GM23248 (cell line): ENCODE measurements around the gene TEX53. TPM values are rescaled to one million over a fixed set of nuclear protein-coding genes. Genes with fewer than 3 reads are reported as not detected.

Experiments
- DNase-seq: peaks from one replicate; pipeline ENCODE4 v3.0.0-alpha.2; 2015
- H2AFZ ChIP-seq: fragments of 200-600 bp; sonication (generic); 2 replicates; pipeline ENCODE4 v1.6.1; 2016; ENCODE audit warnings: antibody characterized with exemption
- H3F3A ChIP-seq: fragments of 200-600 bp; sonication (generic); 2 replicates; pipeline ENCODE4 v1.6.1; 2016; ENCODE audit warnings: mild to moderate bottlenecking, antibody characterized with exemption, mixed run types; ENCODE audit not compliant: insufficient read depth
- H3K27ac ChIP-seq: fragments of 200-600 bp; sonication (generic); 2 replicates; pipeline ENCODE4 v1.5.1; 2016; ENCODE audit warnings: mild to moderate bottlenecking
- H3K27me3 ChIP-seq: fragments of 200-600 bp; sonication (generic); replicated peaks from 2 replicates; pipeline ENCODE4 v1.6.1; 2016; ENCODE audit warnings: mild to moderate bottlenecking; ENCODE audit not compliant: insufficient read depth
- H3K36me3 ChIP-seq: fragments of 200-600 bp; sonication (generic); 2 replicates; pipeline ENCODE4 v1.6.1; 2016; ENCODE audit warnings: low read depth, mild to moderate bottlenecking
- H3K4me1 ChIP-seq: fragments of 200-600 bp; sonication (generic); 2 replicates; pipeline ENCODE4 v1.6.1; 2016; ENCODE audit warnings: mild to moderate bottlenecking; ENCODE audit not compliant: insufficient read depth
- H3K4me2 ChIP-seq: fragments of 200-600 bp; sonication (generic); one replicate; pipeline ENCODE4 v1.6.1; 2016; ENCODE audit warnings: mild to moderate bottlenecking; ENCODE audit not compliant: unreplicated experiment
- H3K4me3 ChIP-seq: fragments of 200-600 bp; sonication (generic); 2 replicates; pipeline ENCODE4 v1.5.1; 2016; ENCODE audit warnings: mild to moderate bottlenecking
- H3K79me2 ChIP-seq: fragments of 200-600 bp; sonication (generic); 2 replicates; pipeline ENCODE4 v1.6.1; 2016; ENCODE audit warnings: mild to moderate bottlenecking; ENCODE audit not compliant: insufficient read depth
- H3K9ac ChIP-seq: fragments of 200-600 bp; sonication (generic); 2 replicates; pipeline ENCODE4 v1.6.1; 2016; ENCODE audit warnings: mild to moderate bottlenecking
- H3K9me2 ChIP-seq: fragments of 200-600 bp; sonication (generic); 2 replicates; pipeline ENCODE4 v1.6.1; 2016; ENCODE audit warnings: mixed run types, mild to moderate bottlenecking, moderate library complexity; ENCODE audit not compliant: insufficient read depth
- H3K9me3 ChIP-seq: fragments of 200-600 bp; sonication (generic); one replicate; pipeline ENCODE4 v1.6.1; 2017; ENCODE audit warnings: low read depth
- H4K20me1 ChIP-seq: fragments of 200-600 bp; sonication (generic); 2 replicates; pipeline ENCODE4 v1.6.0; 2016; ENCODE audit not compliant: insufficient read depth
- EZH2 ChIP-seq: fragments of 200-600 bp; sonication (generic); IDR thresholded peaks from 2 replicates; pipeline ENCODE4 v1.6.1; 2018; ENCODE audit warnings: antibody characterized with exemption, mild to moderate bottlenecking; ENCODE audit not compliant: insufficient read depth, poor library complexity, severe bottlenecking
- EZH2phosphoT487 ChIP-seq: fragments of 200-600 bp; sonication (generic); IDR thresholded peaks from 2 replicates; pipeline ENCODE4 v1.6.1; 2018; ENCODE audit warnings: antibody characterized with exemption, moderate library complexity, mild to moderate bottlenecking, low read depth; ENCODE audit not compliant: insufficient read depth
- WGBS, 2 experiments: methylation state at CpG; one replicate each; pipeline ENCODE4 v1.1.6; 2015 to 2017; ENCODE audit warnings: low lambda C conversion rate in 2 of 2, low coverage in 1 of 2; ENCODE audit errors: missing lambda C conversion rate in 2 of 2; 5-methylcytosine and 5-hydroxymethylcytosine counted together
- in situ Hi-C: fragments of 300-500 bp; cut with MboI; formaldehyde crosslinking; loops from 2 replicates; pipeline ENCODE4 v1.15.0; 2020
- polyA plus RNA-seq: library from polyadenylated mRNA; unstranded; fragments of >200 nt; fragmentation: Nextera tagmentation; extraction: Ambion mirVana; gene quantifications from 2 replicates; pipeline ENCODE4 v1.2.1, GENCODE V29; 2016
- total RNA-seq: library from RNA; depleted of rRNA; stranded (reverse); fragments of >200 nt; shearing (Covaris generic); gene quantifications from 2 replicates; pipeline ENCODE4 v1.2.3, GENCODE V29; 2014

TEX53 gene
- total and polyA plus RNA-seq, 2 experiments from 2014 or later = not detected

- 55 to 56% methylated on average over 2 of the region's 2 CpGs for WGBS, 2 experiments
- H2AFZ ChIP-seq = no peak overlapping the region
- H3K9me3 ChIP-seq = no peaks in the 10 kb centered on the region
- no peaks in the 10 kb centered on the region for H3K79me2 ChIP-seq
- H3K9ac ChIP-seq = no peak overlapping the region
- no peak for DNase-seq
- H3F3A ChIP-seq = peaks cover 39% of the 10 kb centered on the region
- H3K4me1 ChIP-seq = peaks cover 36% of the 10 kb centered on the region
- H3K9me2 ChIP-seq = no peaks in the 10 kb centered on the region
- TF ChIP-seq EZH2 (no peak), EZH2phosphoT487 (no peak)
- no peak overlapping the region for H3K27ac ChIP-seq
- H3K4me3 ChIP-seq = no peak overlapping the region
- in situ Hi-C loops = no loop called here
- H3K27me3 ChIP-seq = no peaks in the 10 kb centered on the region
- H3K4me2 ChIP-seq = no peak overlapping the region
- H3K36me3 ChIP-seq = no peaks in the 10 kb centered on the region
- no peaks in the 10 kb centered on the region for H4K20me1 ChIP-seq
Measured at GRCh38 chr9:114693248-114693855, 35.7 kb upstream of the TEX53 start.

DNA sequence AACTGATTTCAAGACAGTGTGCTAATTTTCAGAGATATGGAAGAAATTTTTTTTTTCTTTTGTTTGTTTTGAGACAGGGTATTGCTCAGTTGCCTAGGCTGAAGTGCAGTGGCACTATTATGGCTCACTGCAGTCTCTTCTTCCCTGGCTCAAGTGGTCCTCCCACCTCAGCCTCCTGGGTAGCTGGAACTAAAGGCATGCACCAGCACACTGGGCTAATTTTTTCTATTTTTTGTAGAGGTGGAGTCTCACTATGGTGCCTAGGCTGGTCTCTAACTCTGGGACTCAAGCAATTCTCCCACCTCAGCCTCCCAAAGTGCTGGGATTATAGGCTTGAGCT lies 34.3 kb upstream of the TEX53 start:
- Histone ChIP-seq H2AFZ (no peak overlapping the region), H3K4me3 (no peak overlapping the region; the same call in 1 of the 2 replicates), H3K79me2 (no peaks in the 10 kb centered on the region), H3K27ac (peak overlapping the region; percentile 78), H4K20me1 (no peaks in the 10 kb centered on the region), H3K4me1 (peaks cover 40% of the 10 kb centered on the region), H3K36me3 (no peaks in the 10 kb centered on the region), H3K27me3 (no peaks in the 10 kb centered on the region), H3K9me2 (no peaks in the 10 kb centered on the region), H3K4me2 (peak overlapping the region; percentile 74), H3F3A (peaks cover 46% of the 10 kb centered on the region), H3K9ac (no peak overlapping the region), H3K9me3 (no peaks in the 10 kb centered on the region)
- no peak for DNase-seq
- no peak for TF ChIP-seq EZH2
- TF ChIP-seq EZH2phosphoT487 = no peak
- in situ Hi-C loops = no loop called here

DNA sequence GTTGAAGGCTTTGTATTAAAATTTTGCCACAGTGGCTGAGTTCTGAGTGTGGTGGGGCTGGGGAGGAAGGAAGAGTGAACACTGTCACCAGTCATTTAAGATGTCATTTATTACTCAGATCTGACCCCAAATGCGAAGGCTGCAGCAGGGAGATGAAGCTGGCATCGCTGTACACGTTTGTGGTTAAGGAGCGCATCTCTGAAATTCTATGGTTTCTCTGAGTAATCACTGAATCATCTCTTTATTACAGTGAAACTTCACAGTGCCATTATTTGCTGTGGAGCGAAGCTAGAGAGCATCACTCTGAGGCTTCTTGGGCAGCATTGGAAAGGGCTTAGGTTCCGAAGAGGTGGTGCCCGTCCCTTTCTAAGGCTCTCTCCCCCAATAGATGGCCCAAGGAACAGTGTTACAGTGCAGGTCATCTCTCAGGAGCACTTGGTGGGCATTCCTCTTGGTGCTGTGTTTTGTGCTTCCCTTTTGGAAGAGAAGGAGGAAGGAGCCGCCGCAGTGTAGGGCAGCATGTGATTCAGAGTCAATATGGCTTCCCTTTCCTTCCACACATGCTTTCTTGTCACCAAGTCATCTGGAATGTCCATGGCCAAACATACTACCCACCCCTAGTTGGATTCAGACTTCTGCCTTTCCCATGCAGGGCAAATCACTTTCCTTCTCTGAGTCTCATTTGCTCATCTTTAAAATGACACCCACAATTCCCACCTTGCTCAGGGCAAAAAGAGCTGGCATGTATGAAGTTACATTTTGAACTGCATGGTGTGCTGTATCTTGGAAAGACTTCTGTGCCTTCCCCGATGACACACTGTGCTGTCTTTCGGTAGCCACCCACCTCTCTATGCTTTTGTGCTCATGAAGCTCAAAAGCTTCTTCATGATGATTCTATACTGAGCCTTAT lies 33.7 kb upstream of the TEX53 start:
- Histone ChIP-seq H3K36me3 (no peaks in the 10 kb centered on the region), H4K20me1 (no peaks in the 10 kb centered on the region), H3K9me2 (no peaks in the 10 kb centered on the region), H3K27me3 (no peaks in the 10 kb centered on the region), H3K4me3 (peak overlapping the region; percentile 51), H3K9me3 (no peaks in the 10 kb centered on the region), H3F3A (peaks cover 49% of the 10 kb centered on the region), H3K27ac (peak overlapping the region; percentile 78), H3K4me2 (peak overlapping the region; percentile 74), H3K9ac (peak overlapping the region; percentile 48), H2AFZ (peak overlapping the region; percentile 11; the same call in 1 of the 2 replicates), H3K79me2 (no peaks in the 10 kb centered on the region), H3K4me1 (peaks cover 40% of the 10 kb centered on the region)
- peak; percentile 95 for DNase-seq
- no peak for TF ChIP-seq EZH2
- peak; percentile 82; the same call in 1 of the 2 replicates for TF ChIP-seq EZH2phosphoT487
- in situ Hi-C loops = no loop called here
- WGBS, 2 experiments = 25 to 27% methylated on average over 11 of the region's 11 CpGs

DNA sequence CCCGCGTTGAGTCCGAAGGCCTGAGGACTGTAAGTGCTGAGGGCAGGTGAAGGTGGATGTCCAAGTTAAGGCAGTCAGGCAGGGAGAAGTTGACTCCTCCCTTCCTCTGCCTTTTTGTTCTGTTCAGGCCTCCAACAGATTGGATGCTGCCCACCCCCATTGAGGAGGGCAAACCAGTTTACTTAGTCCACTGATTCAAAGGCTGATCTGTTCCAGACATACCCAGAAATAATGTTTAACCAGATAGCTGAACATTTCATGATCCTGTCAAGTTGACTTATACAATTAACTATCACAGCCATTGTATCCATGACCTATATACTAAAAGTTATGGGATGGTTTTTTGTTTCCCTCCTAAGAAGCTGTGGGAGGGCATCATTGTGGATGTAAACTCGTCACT lies 32.7 kb upstream of the TEX53 start:
- in situ Hi-C loops = no loop called here

More for the DNA sequence above, 32.7 kb upstream of the TEX53 start:
- Histone ChIP-seq H4K20me1 (no peaks in the 10 kb centered on the region), H2AFZ (no peak overlapping the region), H3K4me1 (peaks cover 40% of the 10 kb centered on the region), H3K9me2 (no peaks in the 10 kb centered on the region), H3K36me3 (no peaks in the 10 kb centered on the region), H3K9me3 (no peaks in the 10 kb centered on the region), H3K27me3 (no peaks in the 10 kb centered on the region), H3K79me2 (no peaks in the 10 kb centered on the region), H3F3A (peaks cover 49% of the 10 kb centered on the region), H3K4me3 (no peak overlapping the region), H3K27ac (peak overlapping the region; percentile 78; the same call in 1 of the 2 replicates), H3K4me2 (peak overlapping the region; percentile 74), H3K9ac (no peak overlapping the region; the same call in 1 of the 2 replicates)
- no peak for DNase-seq
- WGBS, 2 experiments = 96 to 98% methylated on average over 4 of the region's 4 CpGs
- no peak for TF ChIP-seq EZH2
- no peak for TF ChIP-seq EZH2phosphoT487
